GM21360 (cell line): Measurements from ENCODE around the gene MUS81.

Experiments used
- ATAC-seq: cut with Tn5 transposase; IDR thresholded peaks from one replicate; pipeline ENCODE4 v1.9.1; 2021; ENCODE audit warnings: mild to moderate bottlenecking, moderate library complexity; ENCODE audit not compliant: unreplicated experiment

Gene MUS81

DNA sequence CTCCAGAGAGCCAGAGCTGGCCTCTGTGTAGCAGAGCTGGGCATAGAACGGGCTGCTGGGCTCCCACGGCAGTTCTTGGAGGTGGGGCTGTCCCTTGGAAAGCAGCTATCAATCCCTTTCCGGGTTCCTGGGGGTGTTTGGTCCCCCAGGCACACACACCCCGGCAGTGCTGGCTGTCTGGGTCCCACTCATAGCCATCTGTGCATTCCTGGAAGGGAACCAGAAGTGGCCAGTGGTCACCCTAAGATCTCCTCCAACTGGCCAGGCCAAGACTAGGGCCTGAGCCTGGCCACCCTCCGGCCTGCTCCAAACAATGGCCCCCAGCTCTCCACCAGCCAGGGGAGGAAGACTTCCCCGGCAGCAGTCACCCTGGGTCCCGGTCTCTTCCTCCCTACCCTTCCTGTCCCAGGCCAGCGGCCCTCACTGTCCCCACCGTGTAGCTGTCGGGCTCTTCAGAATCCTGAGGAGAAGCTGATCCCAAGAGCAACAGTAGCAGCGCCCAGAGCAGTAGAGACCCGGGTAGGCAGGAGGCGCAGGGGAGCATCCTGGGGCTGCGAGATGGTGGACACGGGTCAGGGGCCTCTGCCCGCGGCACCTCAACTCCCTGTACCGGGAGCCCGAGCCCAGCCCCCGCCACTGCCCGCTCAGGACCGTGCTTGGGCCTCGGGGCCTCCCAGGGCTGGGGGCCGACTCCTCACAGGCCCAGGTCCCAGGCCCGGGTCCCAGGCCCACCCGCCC lies 11.7 kb downstream of the MUS81 start:
- ATAC-seq, result no peak

DNA sequence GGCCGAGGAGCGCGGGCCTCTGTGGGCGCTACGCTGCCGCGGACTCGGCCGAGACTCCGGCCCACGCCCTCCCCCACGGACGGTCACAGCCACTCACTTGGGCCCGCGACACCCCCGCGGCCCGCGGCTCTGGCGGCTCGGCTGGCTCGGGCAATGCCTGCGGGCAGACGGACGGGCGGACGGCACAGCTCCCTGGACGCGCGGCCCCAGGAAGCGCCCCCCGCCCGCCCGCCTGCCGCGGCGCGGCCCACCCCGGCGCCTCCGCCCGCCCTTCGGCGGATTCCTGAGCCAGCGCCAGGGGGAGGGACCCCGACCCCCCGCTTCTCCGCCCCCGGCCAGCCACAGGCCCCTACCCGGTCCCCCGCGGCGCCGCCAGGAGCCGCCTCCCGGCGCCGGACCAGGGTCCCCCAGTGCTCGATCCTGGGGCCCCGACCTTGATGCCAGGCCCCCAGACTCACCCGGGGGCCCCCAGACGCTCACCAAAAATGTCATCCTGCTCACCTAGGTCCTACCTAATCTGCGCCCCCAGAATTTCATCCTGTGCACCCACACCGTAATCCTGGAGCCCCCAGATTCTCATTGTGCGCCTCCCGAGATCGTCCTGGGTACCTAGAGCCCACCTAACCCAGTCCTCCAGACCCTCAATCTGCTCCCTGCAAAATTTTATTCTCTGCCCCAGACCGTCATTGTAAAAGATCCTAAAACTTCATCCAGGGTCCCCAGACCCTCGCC lies 12.5 kb downstream of the MUS81 start, which contains the start of gene EFEMP2:
TSS of gene EFEMP2 (minus strand) at position 215 of the 732 bp plus-strand sequence. CDS start 446 bp downstream, outside the sequence.
- no peak for ATAC-seq

DNA sequence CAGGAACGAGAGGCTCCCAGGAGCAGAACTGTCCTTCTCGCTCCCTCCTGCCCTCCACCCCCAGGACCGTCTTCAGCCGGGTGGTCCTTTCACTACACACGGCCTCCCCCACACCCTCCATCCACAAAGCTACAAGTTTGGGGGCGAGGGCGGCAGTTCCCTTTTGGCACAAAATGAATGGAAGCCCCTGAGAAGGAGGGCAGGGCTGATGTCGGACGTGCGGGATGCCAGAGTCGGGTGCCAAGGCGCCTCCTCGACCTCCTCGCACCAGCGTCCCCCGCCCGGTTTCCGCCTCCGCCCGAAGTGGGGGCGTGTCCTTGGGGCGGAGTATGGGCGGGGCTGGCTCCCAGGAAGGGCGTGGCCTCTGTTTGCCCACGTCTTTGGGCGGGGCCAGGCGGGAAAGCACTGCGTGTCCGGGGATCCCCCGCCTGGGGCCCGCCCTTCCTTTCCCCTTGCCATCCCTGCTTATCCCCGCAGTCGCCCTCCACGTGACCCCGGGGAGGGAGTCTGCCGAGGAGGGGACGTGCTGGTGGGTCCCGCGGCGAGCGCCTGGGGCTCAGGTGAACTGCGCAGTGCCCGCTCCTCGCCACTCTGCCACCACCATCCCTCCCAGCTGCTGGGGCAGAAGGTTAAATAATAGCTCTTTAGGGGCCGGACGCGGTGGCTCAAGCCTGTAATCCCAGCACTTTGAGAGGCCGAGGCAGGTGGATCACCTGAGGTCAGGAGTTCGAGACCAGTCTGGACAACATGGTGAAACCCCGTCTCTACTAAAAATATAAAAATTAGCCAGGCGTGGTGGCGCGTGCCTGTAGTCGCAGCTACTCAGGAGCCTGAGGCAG lies 13.3 kb downstream of the MUS81 start:
- peak; percentile 78 for ATAC-seq

DNA sequence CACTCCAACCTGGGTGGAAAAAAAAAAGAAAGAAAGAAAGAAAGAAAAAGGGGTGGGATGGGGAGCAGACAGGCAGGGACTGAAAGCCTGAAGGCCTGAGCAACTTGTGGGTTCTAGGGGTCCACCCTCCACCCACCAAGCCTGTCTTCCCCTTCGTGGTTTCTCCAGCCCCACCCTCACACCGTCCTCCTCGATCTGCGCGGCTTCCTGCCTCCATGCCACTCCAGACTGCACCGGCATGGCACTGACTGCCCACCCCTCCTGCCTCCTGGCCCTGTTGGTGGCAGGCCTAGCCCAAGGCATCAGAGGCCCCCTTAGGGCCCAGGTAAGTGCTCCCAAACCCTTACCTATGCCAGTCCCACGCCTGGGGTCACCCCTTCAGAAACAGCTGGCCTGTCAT lies 19.4 kb downstream of the MUS81 start, which contains the start of gene CTSW:
TSS of gene CTSW (plus strand) at position 221 of the 400 bp plus-strand sequence. CDS start at position 239, 18 bp downstream.
- ATAC-seq, result no peak

DNA sequence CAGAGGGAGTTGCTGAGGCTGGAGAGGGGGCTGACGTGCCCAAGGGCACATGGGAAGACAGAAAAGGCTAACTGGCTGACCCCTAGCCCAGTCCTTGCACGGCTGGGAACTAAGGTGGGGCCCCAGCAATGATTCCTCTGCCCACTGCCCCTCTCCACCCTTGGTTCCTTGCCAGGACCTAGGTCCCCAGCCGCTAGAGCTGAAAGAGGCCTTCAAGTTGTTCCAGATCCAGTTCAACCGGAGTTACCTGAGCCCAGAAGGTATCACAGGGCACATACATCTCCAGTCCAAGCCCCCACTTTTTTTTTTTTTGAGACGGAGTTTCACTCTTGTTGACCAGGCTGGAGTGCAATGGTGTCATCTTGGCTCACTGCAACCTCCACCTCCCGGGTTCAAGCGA lies 19.8 kb downstream of the MUS81 start:
- ATAC-seq, result no peak

DNA sequence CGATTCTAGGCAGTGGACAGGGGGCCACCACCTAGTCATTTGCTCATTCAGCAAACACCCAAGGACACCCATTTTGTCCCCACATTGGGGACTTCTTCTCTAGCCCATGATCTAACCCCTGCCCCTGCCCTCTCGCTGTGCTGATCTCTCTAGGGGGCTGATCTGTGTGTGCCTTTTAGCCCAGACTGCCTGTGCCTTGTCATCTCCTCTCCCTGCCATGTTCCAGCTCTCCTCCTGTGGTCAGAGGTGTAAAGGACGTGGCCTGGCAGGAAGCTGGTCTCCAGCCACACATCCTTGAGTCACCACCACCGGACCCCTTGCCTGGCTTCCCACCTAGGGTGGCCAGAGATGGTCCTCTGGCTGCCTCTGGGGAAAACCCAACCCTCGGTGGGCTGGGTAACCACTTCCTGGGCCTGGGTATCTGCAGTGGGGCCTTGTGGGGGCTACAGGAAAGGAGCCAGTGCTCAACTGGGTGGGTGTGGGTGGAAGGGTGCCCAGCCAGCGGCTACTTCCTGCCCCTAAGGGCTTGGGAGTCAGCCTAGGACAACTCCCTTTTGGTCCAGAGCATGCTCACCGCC lies 20.7 kb downstream of the MUS81 start:
- no peak for ATAC-seq

DNA sequence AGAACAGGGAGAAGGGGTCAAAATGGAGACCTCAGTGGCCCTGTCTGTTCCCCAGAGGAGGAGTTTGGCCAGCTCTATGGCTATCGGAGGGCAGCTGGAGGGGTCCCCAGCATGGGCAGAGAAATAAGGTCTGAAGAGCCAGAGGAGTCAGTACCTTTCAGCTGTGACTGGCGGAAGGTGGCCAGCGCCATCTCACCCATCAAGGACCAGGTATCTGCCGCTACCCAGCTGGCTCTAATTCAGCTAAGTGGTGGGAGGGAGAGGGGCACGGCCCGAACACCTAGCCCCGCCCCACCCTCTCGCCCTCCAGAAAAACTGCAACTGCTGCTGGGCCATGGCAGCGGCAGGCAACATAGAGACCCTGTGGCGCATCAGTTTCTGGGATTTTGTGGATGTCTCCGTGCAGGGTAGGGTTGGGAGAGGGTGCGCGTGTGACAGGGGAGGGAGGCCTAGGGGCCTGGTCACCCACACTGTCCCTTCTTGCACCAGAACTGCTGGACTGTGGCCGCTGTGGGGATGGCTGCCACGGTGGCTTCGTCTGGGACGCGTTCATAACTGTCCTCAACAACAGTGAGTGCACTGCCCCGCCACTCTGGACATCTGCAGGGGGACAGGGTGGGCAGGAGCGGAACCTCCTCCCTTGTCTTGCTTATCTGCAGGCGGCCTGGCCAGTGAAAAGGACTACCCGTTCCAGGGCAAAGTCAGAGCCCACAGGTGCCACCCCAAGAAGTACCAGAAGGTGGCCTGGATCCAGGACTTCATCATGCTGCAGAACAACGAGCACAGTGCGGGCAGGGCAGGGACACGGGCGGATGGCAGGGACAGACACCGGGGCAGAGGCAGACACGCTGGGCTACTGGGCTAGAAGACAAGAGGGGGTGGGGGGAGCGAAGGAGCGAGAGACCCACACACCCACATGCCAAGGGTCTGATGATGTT lies 22.2 kb downstream of the MUS81 start:
- no peak for ATAC-seq

DNA sequence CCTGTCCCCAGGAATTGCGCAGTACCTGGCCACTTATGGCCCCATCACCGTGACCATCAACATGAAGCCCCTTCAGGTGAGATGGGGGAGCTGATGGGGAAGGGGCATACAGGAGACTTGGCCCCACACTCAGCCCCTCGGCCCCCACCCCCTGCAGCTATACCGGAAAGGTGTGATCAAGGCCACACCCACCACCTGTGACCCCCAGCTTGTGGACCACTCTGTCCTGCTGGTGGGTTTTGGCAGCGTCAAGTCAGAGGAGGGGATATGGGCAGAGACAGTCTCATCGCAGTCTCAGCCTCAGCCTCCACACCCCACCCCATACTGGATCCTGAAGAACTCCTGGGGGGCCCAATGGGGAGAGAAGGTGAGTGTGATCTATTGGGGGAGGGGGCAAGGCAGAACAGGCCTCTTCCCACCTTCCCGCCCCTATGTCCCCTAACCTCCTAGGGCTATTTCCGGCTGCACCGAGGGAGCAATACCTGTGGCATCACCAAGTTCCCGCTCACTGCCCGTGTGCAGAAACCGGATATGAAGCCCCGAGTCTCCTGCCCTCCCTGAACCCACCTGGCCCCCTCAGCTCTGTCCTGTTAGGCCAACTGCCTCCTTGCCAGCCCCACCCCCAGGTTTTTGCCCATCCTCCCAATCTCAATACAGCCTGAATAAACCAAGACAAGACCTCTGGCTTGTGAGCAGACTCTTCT lies 23.0 kb downstream of the MUS81 start:
- no peak for ATAC-seq

DNA sequence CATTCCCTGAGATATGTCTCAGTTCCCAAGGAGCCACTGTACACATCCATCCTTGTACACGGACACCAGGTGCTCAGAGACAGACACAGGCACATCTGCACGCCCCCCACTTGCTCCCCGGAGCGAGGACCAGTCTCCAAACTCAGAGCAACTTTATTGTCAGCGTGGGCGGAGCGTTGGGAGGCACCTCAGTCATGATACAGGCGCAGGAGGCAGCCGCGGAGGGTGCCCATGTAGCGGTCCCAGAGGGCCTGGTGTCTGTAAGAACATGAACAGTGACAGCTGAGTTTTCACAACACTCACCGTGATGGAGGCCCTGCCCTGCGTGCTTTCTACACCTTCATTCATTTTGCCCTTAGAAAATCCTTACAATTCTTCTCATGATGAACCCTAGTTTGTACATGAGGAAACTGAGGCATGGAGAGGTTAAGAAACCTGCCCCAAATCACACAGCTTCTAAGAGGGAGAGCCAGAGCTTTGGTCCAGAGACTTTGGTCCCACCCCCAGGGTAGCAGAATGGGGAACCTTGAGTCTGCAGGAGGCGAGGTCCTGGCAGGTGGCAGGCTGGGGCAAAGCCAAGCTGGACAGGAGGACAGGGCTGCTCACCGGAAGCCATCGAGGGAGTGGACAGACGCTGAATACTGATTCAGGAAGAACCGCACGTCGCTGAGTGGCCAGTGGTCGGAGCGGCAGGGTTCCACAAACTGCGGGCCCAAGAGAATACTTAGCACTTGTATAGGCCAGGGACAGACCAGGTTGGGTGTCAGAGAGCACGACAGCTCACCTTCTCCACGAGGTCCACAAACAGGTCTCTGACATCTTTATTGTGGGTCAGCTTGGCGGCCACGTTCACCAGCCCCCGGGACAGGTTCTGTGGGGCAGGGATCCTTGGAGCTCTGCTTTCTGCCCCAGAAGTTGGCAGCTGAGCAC lies 23.8 kb downstream of the MUS81 start:
- ATAC-seq, result no peak

DNA sequence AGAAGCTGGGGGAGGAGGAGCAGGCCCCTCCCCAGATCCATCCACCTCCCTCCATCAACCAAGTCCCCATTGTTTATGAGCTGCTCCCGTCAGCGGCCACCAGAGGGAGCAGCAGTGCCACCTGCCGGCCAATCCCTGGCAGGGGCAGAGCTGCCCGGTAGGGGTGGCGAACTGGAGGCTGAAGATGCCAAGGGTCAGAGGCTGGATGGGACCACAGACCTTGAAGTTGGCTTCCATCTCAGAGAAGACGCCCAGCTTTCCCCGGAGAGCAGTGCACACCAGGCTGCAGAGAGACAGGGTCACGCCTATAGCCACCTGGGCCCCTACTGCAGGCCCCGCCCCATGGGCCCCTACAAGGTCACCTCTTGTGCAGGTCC lies 24.5 kb downstream of the MUS81 start:
- ATAC-seq, result no peak

DNA sequence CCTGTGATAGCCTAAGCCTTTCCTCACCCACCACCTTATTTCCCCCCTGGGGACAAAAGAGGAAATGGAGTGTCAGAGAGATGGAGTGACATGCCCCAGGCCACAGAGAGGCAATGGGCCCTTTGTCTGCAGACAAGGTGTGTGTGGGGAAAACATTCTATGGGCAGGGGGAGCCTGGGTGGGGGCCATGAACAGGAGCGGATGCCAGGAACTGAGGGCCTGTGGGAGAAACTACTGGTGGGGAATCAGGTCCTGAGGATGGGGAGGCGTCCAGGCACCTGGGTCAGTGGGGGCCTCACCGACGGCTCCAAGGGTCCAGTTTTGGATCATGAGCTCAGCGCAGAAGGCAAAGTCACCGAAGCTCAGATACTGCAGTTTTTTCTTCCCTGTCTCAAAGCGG lies 25.0 kb downstream of the MUS81 start:
- no peak for ATAC-seq

DNA sequence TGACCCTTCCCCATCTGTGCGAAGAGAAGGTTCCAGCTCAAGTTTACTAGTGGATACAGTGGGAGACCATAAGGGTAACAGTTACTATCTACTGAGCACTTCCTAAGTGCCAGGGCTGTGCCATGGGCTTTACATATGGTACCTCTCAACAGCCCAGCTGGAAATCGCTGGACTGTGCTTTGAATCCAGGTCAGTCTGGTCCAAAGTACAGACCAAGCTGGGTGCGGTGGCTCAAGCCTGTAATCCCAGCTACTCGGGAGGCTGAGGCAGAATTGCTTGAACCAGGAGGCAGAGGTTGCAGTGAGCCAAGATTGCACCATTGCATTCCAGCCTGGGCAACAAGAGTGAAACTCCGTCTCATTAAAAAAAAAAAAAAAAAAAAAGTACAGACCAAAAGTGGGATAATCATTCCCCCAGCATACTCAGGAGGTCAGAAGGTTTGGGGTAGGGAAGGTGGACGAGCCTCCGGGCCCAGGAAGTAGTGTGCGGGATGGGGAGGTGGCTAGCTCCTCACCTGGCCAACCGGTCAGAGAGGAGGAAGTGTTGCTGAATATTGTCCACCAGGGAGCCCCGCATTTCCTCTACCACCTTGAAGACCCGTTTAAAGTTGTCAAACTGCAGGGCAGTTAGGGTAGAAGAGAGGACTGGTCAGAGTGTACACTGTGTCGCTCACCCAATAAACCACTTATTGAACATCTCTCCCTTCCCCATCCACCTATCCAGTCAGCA lies 25.7 kb downstream of the MUS81 start:
- no peak for ATAC-seq

DNA sequence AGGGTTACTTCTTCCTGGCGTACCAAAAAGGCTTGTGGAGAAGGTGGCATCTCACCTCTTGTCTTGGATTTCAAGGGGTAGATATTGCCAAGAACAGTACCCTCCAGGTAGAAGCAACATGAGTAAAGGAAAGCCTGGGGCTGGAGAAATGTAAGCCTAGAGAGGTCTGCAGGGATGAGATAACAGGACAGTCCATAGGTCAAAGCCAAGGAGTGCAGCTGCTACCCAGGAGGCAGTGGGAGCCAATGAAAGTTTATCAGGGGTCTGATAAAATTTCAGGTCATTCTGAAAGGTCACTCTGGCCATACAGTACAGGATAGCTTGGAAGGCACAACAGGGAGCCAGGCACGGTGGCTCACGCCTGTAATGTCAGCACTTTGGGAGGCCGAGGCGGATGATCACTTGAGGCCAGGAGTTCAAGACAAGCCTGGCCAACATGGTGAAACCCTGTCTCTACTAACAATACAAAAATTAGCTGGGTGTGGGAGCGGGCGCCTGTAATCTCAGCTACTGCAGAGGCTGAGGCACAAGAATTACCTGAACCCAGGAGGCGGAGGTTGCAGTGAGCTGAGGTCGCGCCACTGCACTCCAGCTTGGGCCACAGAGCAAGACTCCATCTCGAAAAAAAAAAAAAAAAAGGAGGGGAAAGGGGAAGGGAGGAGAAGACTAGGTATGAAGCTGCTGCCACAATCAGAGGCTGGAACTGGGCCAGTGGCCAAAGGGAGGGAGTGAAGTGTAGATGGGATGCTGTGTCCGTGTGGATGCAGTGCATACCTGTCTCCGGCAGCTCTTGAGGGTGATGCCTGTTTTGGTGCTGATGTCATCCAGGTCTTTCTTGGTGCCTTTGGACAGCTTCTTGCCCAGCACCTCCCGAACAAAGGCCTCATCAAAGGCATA lies 26.8 kb downstream of the MUS81 start:
- ATAC-seq, result no peak

DNA sequence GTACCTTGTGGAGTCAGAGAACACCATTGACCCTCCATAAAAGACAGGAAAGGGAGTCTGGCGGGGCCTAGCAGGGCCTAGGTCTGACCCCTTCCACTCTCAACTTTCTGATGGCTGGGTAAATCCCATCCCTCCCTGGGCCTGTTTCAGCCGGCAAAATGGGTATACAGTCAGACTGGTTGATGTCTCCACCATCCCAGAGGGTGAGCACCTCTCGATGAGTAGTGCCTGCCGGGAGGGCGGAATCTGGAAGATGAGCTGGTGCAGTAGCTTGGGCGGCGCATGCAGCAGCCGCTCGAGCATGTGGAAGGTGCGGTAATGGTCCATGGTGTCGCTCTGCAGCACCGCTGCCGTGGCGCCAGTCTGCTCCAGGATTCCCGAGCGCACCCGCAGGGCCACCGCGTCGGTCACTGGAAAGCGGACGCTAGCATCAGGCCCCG lies 27.5 kb downstream of the MUS81 start:
- ATAC-seq, result no peak

DNA sequence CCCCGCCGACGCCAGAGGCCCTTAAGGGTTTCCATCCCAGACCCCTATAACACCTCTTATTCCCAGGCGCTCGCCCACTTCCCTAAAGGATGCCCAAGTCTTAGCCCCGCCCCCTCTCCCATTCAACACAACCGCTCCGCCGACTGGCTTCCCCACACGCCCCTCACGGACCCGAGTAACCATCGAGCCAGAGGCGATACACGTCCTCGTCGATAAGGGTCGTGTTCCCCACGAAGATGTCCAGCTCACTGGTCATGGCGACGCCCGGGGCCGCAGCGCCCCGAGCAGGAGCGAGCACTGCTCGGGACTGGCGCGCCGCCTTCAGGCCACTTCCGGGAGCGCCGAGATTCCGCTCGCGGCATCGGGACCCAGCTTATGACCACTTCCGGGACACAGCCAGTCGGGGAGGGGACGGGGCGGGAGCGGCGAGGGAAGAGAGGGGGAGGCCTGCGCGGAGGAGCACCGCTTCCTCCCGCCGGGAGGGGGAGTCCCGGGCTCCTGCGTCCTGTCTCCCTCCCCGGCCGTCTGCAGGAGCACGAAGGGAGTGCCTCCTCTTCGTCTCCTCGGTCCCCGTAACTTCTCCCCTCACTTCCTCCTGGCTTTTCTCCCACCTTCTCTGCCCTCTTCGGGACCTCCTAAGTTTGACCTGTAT lies 28.1 kb downstream of the MUS81 start, which contains the start of gene FIBP:
TSS of gene FIBP (minus strand) at position 309 of the 652 bp plus-strand sequence. CDS start at position 256, 53 bp downstream.
- peak; percentile 34 for ATAC-seq
